Measurements from ENCODE around the gene ASCC3. TPM values are rescaled to one million over a fixed set of nuclear protein-coding genes. Genes with fewer than 3 reads are reported as not detected.

The ASCC3 gene
- 1 to 10 TPM; 3.4 to 7.0 (median 4.3) TPM for polyA plus RNA-seq

GRCh38 chr6:100880853-100881706 lies at the start of gene ASCC3:
TSS of gene ASCC3 (minus strand) at chr6:100881329. CDS start at chr6:100867997, 13,332 bp downstream.
- H3K27ac ChIP-seq (ENCODE audit: low read depth, low read length), result no peak within 1 kb of the TSS
- WGBS, 3 donors, result 0% methylated on average over 66 to 83 of the region's 83 CpGs

- no peak overlapping the region for H3K27ac ChIP-seq (ENCODE audit: low read depth, low read length)
- WGBS, 3 donors, result 64 to 73% (median 65%) methylated on average over 1 of the region's 1 CpG
Measured at GRCh38 chr6:100925749-100926148, 44.6 kb upstream of the ASCC3 start.

GRCh38 chr6:100924534-100925227 lies 43.6 kb upstream of the ASCC3 start:
- 77 to 84% (median 82%) methylated on average over 9 of the region's 9 CpGs for WGBS, 3 donors
- no peak overlapping the region for H3K27ac ChIP-seq (ENCODE audit: low read depth, low read length)

GRCh38 chr6:100923481-100924165 lies 42.5 kb upstream of the ASCC3 start:
- H3K27ac ChIP-seq (ENCODE audit: low read depth, low read length), result no peak overlapping the region
- WGBS, 3 donors, result 56 to 63% (median 58%) methylated on average over 3 of the region's 3 CpGs

GRCh38 chr6:100920028-100920605 lies 39.0 kb upstream of the ASCC3 start:
- 80 to 93% (median 90%) methylated on average over 2 of the region's 2 CpGs for WGBS, 3 donors
- no peak overlapping the region for H3K27ac ChIP-seq (ENCODE audit: low read depth, low read length)

GRCh38 chr6:100918152-100918551 lies 37.0 kb upstream of the ASCC3 start:
- H3K27ac ChIP-seq (ENCODE audit: low read depth, low read length), result no peak overlapping the region

GRCh38 chr6:100915876-100916275 lies 34.7 kb upstream of the ASCC3 start:
- no peak overlapping the region for H3K27ac ChIP-seq (ENCODE audit: low read depth, low read length)
- 74 to 88% (median 88%) methylated on average over 3 of the region's 3 CpGs for WGBS, 3 donors

- 51 to 75% (median 74%) methylated on average over 24 of the region's 24 CpGs for WGBS, 3 donors
Measured at GRCh38 chr6:100913400-100914276, 32.5 kb upstream of the ASCC3 start.

GRCh38 chr6:100906325-100906724 lies 25.2 kb upstream of the ASCC3 start:
- WGBS, 3 donors, result 50 to 74% (median 71%) methylated on average over 1 of the region's 1 CpG
- H3K27ac ChIP-seq (ENCODE audit: low read depth, low read length), result no peak overlapping the region

More at GRCh38 chr6:100913400-100914276, 32.5 kb upstream of the ASCC3 start:
- no peak overlapping the region for H3K27ac ChIP-seq (ENCODE audit: low read depth, low read length)

- no peak overlapping the region for H3K27ac ChIP-seq (ENCODE audit: low read depth, low read length)
- WGBS, 3 donors, result 79 to 83% (median 80%) methylated on average over 4 of the region's 4 CpGs
Measured at GRCh38 chr6:100905067-100905466, 23.9 kb upstream of the ASCC3 start.

GRCh38 chr6:100904316-100904715 lies 23.2 kb upstream of the ASCC3 start:
- 76 to 86% (median 84%) methylated on average over 4 of the region's 4 CpGs for WGBS, 3 donors
- H3K27ac ChIP-seq (ENCODE audit: low read depth, low read length), result no peak overlapping the region

- H3K27ac ChIP-seq (ENCODE audit: low read depth, low read length), result no peak overlapping the region
- 50 to 71% (median 62%) methylated on average over 3 of the region's 3 CpGs for WGBS, 3 donors
Measured at GRCh38 chr6:100901582-100901981, 20.5 kb upstream of the ASCC3 start.

- no peak overlapping the region for H3K27ac ChIP-seq (ENCODE audit: low read depth, low read length)
- 75 to 88% (median 79%) methylated on average over 3 of the region's 3 CpGs for WGBS, 3 donors
Measured at GRCh38 chr6:100899202-100899601, 18.1 kb upstream of the ASCC3 start.

GRCh38 chr6:100897671-100898070 lies 16.5 kb upstream of the ASCC3 start:
- WGBS, 3 donors, result 91 to 96% (median 96%) methylated on average over 4 of the region's 4 CpGs
- H3K27ac ChIP-seq (ENCODE audit: low read depth, low read length), result no peak overlapping the region

GRCh38 chr6:100893743-100894142 lies 12.6 kb upstream of the ASCC3 start:
- WGBS, 3 donors, result 77 to 94% (median 91%) methylated on average over 3 of the region's 3 CpGs
- H3K27ac ChIP-seq (ENCODE audit: low read depth, low read length), result no peak overlapping the region

GRCh38 chr6:100892693-100893092 lies 11.6 kb upstream of the ASCC3 start:
- H3K27ac ChIP-seq (ENCODE audit: low read depth, low read length), result no peak overlapping the region
- WGBS, 3 donors, result 63 to 77% (median 74%) methylated on average over 3 of the region's 3 CpGs

GRCh38 chr6:100892116-100892515 lies 11.0 kb upstream of the ASCC3 start:
- H3K27ac ChIP-seq (ENCODE audit: low read depth, low read length), result no peak overlapping the region
- WGBS, 3 donors, result 70 to 87% (median 75%) methylated on average over 3 of the region's 3 CpGs

GRCh38 chr6:100891079-100891478 lies 9.9 kb upstream of the ASCC3 start:
- no peak overlapping the region for H3K27ac ChIP-seq (ENCODE audit: low read depth, low read length)
- WGBS, 3 donors, result 80 to 85% (median 83%) methylated on average over 1 of the region's 1 CpG
